ENCODE data around the gene MRC1. TPM values are rescaled to one million over a fixed set of nuclear protein-coding genes. Genes with fewer than 3 reads are reported as not detected.
A peak's percentile ranks its signal among the peaks of the same experiment; 100 is the strongest.

MRC1 gene
- total RNA-seq, 1 donor from 2014 or later: 15.1 TPM

DNA sequence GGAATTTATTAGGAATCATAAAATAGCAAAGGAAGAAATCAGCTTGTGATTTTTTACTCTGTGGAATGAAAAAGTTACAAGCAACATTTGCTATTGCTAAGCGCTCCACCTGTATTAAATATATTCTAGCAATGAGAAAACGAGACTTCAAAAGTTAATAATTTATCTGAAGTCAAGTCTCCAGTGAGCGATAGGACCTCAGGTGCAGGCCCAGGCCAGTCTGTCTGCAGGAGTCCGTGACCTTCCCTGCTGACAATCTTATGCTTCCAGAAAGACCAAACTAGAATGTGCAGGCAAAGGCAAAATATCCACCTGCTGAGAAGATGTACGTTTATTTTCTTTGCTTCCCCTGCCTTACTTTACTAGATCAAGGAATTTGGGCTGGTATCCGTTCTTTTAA is 22.7 kb downstream of the MRC1 start:
- TF ChIP-seq, protein P1, sequence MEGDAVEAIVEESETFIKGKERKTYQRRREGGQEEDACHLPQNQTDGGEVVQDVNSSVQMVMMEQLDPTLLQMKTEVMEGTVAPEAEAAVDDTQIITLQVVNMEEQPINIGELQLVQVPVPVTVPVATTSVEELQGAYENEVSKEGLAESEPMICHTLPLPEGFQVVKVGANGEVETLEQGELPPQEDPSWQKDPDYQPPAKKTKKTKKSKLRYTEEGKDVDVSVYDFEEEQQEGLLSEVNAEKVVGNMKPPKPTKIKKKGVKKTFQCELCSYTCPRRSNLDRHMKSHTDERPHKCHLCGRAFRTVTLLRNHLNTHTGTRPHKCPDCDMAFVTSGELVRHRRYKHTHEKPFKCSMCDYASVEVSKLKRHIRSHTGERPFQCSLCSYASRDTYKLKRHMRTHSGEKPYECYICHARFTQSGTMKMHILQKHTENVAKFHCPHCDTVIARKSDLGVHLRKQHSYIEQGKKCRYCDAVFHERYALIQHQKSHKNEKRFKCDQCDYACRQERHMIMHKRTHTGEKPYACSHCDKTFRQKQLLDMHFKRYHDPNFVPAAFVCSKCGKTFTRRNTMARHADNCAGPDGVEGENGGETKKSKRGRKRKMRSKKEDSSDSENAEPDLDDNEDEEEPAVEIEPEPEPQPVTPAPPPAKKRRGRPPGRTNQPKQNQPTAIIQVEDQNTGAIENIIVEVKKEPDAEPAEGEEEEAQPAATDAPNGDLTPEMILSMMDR (IDR thresholded peaks at IDR 0.05): no peak
- Histone ChIP-seq H3K36me3 (no peaks in the 10 kb centered on the region), H3K4me3 (no peak overlapping the region), H3K27ac (no peak overlapping the region), H3K27me3 (no peaks in the 10 kb centered on the region), H3K4me1 (peaks cover 0 to 5% of the 10 kb centered on the region in 2 donors), H3K9me3 (no peaks in the 10 kb centered on the region)
- intact Hi-C loops (cut with DNase I): no loop called here
- no peak for DNase-seq (ENCODE audit: low spot score in 2 of 2)

DNA sequence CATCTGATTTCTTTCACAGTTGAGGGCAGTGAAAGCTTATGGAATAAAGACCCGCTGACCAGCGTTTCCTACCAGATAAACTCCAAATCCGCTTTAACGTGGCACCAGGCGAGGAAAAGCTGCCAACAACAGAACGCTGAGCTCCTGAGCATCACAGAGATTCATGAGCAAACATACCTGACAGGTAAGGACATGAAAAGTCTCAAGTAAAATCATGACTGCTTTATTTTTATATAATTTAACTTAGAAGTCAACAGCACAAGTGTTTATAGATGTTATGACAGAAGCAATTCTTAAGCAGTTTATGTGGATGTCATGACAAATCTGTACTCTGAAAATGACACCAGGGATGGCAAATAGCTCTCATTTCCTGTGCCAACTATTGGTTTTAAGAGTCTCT is 24.5 kb downstream of the MRC1 start:
- DNase-seq (ENCODE audit: low spot score in 2 of 2): no peak
- H3K36me3 ChIP-seq: no peaks in the 10 kb centered on the region
- H3K4me1 ChIP-seq: peaks cover 0 to 5% of the 10 kb centered on the region in 2 donors
- TF ChIP-seq, protein P1 (IDR thresholded peaks at IDR 0.05): no peak
- no peaks in the 10 kb centered on the region for H3K27me3 ChIP-seq
- intact Hi-C loops (cut with DNase I): no loop called here
- H3K27ac ChIP-seq: no peak overlapping the region
- no peaks in the 10 kb centered on the region for H3K9me3 ChIP-seq
- no peak overlapping the region for H3K4me3 ChIP-seq

DNA sequence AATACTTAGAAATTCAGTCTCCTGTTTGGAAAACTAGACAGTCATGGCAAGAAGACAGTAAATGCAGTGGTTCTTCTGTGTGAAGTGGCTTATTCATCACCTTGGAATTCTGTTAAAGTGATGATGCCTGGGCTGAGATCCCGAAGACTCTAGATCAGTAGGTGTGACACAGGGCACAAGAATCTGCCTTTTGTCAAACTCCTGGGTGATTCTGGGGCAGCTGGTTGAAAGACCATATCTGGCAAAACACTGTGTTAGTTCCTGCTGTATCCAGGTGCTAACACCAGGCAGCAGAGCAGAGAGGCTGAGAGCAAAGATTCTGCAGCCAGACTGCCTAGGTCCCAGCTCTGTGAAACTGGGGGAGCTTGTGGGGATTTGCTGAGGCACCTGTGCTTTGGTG is 26.5 kb downstream of the MRC1 start:
- Histone ChIP-seq H3K4me3 (no peak overlapping the region), H3K9me3 (no peaks in the 10 kb centered on the region), H3K27ac (no peak overlapping the region), H3K36me3 (no peaks in the 10 kb centered on the region), H3K4me1 (peaks cover 0 to 5% of the 10 kb centered on the region in 2 donors), H3K27me3 (no peaks in the 10 kb centered on the region)
- no peak for DNase-seq (ENCODE audit: low spot score in 2 of 2)
- TF ChIP-seq, protein P1 (IDR thresholded peaks at IDR 0.05): no peak
- intact Hi-C loops (cut with DNase I): no loop called here

DNA sequence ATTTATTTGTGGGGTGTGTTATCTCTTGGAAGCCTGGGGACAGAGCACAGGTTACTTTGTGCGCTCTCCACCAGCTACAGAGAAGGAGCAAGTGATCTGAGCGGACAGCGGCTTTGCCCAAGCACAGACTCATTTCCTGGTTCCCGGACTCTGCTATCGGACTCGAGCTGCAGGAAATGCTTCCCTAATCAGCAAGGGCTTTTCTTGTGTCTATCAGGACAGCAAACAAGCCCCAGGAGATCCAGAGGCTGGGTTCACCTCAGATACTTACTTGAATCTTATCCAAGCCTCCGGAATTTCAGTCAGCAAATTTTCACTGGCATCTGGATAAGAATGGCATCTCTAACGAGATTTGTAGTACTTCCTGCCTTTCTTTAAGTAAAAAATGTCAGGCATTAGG is 27.8 kb downstream of the MRC1 start:
- no peaks in the 10 kb centered on the region for H3K27me3 ChIP-seq
- no peak overlapping the region for H3K27ac ChIP-seq
- H3K4me3 ChIP-seq: peak overlapping the region in 1 of 2 donors; percentile 22
- no peaks in the 10 kb centered on the region for H3K9me3 ChIP-seq
- TF ChIP-seq, protein P1 (IDR thresholded peaks at IDR 0.05): no peak
- peak in 1 of 2 donors; percentile 65 for DNase-seq (ENCODE audit: low spot score in 2 of 2)
- intact Hi-C loops (cut with DNase I): no loop called here
- no peaks in the 10 kb centered on the region for H3K36me3 ChIP-seq
- H3K4me1 ChIP-seq: peaks cover 0 to 5% of the 10 kb centered on the region in 2 donors

DNA sequence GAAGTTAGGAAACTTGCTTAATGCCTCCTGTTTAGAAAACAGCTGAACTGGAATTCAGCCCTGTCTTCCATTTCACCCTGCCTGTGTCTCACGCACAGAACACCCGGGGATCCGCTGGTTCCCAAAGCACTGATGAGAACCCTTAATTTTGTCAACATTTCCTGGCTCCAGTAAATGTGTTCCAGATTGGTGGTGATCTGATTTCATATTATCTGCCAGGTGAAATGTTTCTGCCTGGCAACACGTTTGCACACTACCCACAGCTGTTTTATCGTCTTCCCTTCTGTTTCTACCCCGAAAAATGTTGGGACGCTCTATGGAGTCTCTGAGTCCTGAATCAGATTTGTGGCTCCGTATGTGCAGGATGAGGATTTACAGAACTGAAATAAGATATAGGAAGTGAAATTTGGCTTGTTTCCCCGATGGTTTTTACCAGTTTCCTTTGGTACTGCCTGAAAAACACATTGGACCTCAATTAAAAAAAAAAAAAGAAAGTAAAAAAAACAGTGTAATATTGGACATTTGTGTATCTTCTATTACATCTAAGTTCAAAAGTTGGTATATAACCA is 29.0 kb downstream of the MRC1 start:
- DNase-seq (ENCODE audit: low spot score in 2 of 2): no peak
- H3K36me3 ChIP-seq: no peaks in the 10 kb centered on the region
- H3K4me3 ChIP-seq: no peak overlapping the region
- H3K27ac ChIP-seq: no peak overlapping the region
- intact Hi-C loops (cut with DNase I): no loop called here
- H3K4me1 ChIP-seq: peaks cover 0 to 5% of the 10 kb centered on the region in 2 donors
- no peaks in the 10 kb centered on the region for H3K9me3 ChIP-seq
- TF ChIP-seq, protein P1 (IDR thresholded peaks at IDR 0.05): no peak
- H3K27me3 ChIP-seq: no peaks in the 10 kb centered on the region

DNA sequence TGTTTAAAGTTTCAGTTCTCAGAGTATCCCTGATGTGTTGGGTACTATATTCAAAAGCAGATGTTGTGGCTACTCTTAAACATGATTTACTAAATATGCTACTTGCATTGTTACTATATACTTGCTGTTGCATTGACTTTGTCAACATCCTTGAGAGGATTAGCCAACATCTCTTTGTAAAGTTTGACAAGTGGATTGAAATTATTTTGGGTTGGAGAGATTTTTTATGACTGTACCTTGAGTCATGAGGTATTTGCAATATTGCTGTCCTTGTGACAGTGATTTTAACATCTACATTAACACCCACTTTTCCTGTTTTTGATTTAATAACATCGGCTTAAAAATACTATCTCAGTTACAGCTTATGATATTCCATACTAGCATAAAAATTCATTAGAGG is 31.9 kb downstream of the MRC1 start:
- intact Hi-C loops (cut with DNase I): loop anchor here (10.0 kb wide), 2 partner anchors 264 to 474 kb away; no protein-coding TSS in a partner anchor
- H3K9me3 ChIP-seq: no peaks in the 10 kb centered on the region
- no peak for DNase-seq (ENCODE audit: low spot score in 2 of 2)
- TF ChIP-seq, protein P1 (IDR thresholded peaks at IDR 0.05): no peak
- H3K4me1 ChIP-seq: peaks cover 0 to 5% of the 10 kb centered on the region in 2 donors
- H3K27ac ChIP-seq: no peak overlapping the region
- H3K27me3 ChIP-seq: no peaks in the 10 kb centered on the region
- H3K4me3 ChIP-seq: no peak overlapping the region
- no peaks in the 10 kb centered on the region for H3K36me3 ChIP-seq

All from ascending aorta (tissue), 2 donors.